Skeletal muscle cell (primary cell): Measurements from ENCODE around the gene PPP2R5D.
"Not testable (repeated sequence)": the region's sequence is repeated elsewhere in the genome, so short reads cannot be mapped to it uniquely, and the experiment has no call there.

ENCODE experiments used
- DNase-seq: peaks from one replicate; pipeline ENCODE4 v3.0.0-alpha.2; 2010; ENCODE audit warnings: low read depth
- H3K4me3 ChIP-seq: 2 replicates; pipeline ENCODE4 v1.5.1; 2011; ENCODE audit warnings: low read depth, mild to moderate bottlenecking, control low read depth, low read length, moderate library complexity

Gene PPP2R5D

DNA sequence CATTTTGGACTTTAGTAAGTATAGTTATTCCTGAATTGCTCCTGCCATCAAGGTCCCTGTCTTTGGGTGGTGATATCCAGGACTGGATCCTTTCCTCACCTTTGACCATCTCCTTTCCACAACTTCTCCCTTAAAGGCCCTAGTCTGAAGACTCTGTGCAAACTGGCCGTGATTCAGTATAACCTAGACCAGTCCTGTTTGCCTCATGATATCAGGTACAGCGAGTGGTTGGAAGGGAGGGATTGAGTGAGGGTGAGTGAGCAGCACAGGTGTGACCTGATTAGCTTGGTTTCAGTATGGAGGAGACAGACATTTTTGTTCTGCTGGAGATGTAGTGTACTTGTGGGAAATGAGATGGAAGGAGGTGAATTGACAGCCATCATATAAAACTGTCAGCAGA is 34.8 kb downstream of the PPP2R5D start:
- H3K4me3 ChIP-seq, result no peak overlapping the region

GRCh38 chr6:43020052-43020705 is 35.8 kb downstream of the PPP2R5D start:
- H3K4me3 ChIP-seq, result no peak overlapping the region
- DNase-seq, result no peak

More for the DNA sequence above, 34.8 kb downstream of the PPP2R5D start:
- no peak for DNase-seq

- DNase-seq, result no peak
- H3K4me3 ChIP-seq, result peak overlapping the region; percentile 98
Observed at GRCh38 chr6:43020847-43021246, 36.5 kb downstream of the PPP2R5D start.

GRCh38 chr6:43021270-43022047 is 37.1 kb downstream of the PPP2R5D start, which contains the start of gene RRP36:
TSS of gene RRP36 (plus strand) at chr6:43021623. CDS start at chr6:43021655, 32 bp downstream.
- H3K4me3 ChIP-seq, result peak within 1 kb of the TSS; percentile 98
- DNase-seq, result no peak

GRCh38 chr6:43024436-43024835 is 40.1 kb downstream of the PPP2R5D start:
- no peak overlapping the region for H3K4me3 ChIP-seq
- DNase-seq, result no peak

DNA sequence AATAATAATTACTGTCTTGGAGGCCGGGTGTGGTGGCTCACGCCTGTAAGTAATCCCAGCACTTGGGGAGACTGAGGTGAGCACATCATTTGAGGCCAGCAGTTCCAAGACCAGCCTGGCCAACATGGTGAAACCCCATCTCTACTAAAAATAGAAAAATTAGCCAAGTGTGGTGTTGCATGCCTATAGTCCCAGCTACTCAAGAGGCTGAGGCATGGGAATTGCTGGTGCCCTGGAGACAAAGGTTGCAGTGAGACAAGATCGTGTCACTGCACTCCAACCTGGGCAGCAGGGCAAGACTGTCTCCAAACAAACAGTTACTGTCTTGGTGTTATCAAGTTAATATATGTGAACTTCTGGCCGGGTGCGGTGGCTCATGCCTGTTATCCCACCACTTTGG is 42.0 kb downstream of the PPP2R5D start:
- H3K4me3 ChIP-seq, result no peak overlapping the region
- DNase-seq, result no peak

DNA sequence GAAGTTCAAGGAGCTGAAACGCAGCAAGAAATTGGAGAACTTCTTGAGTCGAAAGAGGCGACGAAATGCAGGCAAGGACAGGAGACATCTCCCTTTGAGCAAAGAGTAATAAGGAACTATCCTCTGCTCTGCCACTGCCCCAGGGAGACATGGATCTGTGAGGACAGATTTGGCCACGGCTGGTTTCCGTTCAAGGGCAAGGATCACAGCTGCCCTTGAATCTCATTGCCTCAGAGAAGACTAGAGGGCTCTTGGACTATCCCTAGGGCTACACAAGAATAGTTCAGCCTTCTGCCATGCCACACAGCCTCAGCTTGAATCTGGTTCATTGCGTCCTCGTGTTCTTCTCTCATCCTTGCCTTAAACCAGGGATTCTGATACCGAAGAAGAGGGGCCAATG is 44.8 kb downstream of the PPP2R5D start:
- no peak for DNase-seq
- H3K4me3 ChIP-seq, result no peak overlapping the region

GRCh38 chr6:43032326-43032725 is 48.0 kb downstream of the PPP2R5D start:
- no peak for DNase-seq
- no peak overlapping the region for H3K4me3 ChIP-seq

- H3K4me3 ChIP-seq, result no peak overlapping the region
- DNase-seq, result no peak
Observed at GRCh38 chr6:43033496-43034189, 49.3 kb downstream of the PPP2R5D start.

DNA sequence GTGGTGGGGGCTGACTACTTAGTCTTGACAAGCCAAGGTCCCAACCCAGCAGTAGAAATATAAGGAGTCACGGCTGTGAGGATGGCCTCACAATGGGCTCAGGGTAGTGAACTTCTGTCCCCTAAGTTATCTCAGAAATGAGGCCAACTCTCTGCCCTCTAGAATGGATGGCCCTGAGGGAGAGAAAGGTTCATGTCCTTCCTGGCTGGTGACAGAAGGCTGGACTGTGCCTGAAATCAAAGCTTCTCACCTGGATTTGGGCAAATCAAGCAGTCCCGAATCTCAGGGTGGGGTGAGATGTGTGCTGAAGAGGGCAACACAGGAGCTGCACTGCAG is 49.8 kb downstream of the PPP2R5D start:
- H3K4me3 ChIP-seq, result no peak overlapping the region
- no peak for DNase-seq

GRCh38 chr6:43035495-43036194 is 51.3 kb downstream of the PPP2R5D start:
- DNase-seq, result no peak
- no peak overlapping the region for H3K4me3 ChIP-seq

- H3K4me3 ChIP-seq, result no peak overlapping the region
- no peak for DNase-seq
Observed at GRCh38 chr6:43036712-43037111, 52.3 kb downstream of the PPP2R5D start.

- no peak for DNase-seq
- no peak overlapping the region for H3K4me3 ChIP-seq
Observed at GRCh38 chr6:43037197-43037596, 52.8 kb downstream of the PPP2R5D start.

DNA sequence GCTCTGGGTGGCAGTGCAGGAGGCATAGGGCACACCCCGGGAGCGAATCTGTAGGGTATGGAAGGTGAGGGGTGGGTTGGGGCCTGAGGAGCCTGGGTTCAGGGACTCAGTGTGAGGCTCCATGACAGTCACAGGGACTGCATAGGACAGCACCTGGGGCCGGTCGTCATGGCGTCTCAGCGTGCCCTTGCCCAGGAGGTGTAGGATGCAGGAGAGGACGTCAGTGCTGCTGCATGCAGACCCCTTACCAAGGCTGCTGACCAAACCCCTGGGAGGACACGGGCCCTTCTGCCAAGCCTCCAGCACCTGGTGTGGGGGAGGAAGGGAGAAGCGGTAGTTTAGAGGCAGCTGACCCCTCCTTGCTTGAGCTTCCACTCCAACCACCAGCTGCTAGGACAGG is 53.3 kb downstream of the PPP2R5D start:
- H3K4me3 ChIP-seq, result no peak overlapping the region
- DNase-seq, result no peak

GRCh38 chr6:43038727-43039126 is 54.4 kb downstream of the PPP2R5D start:
- no peak for DNase-seq
- H3K4me3 ChIP-seq, result no peak overlapping the region

GRCh38 chr6:43040542-43041257 is 56.3 kb downstream of the PPP2R5D start:
- no peak for DNase-seq
- no peak overlapping the region for H3K4me3 ChIP-seq

- H3K4me3 ChIP-seq, DNase-seq: not testable (repeated sequence)
Observed at GRCh38 chr6:43041475-43041874, 57.1 kb downstream of the PPP2R5D start.

DNA sequence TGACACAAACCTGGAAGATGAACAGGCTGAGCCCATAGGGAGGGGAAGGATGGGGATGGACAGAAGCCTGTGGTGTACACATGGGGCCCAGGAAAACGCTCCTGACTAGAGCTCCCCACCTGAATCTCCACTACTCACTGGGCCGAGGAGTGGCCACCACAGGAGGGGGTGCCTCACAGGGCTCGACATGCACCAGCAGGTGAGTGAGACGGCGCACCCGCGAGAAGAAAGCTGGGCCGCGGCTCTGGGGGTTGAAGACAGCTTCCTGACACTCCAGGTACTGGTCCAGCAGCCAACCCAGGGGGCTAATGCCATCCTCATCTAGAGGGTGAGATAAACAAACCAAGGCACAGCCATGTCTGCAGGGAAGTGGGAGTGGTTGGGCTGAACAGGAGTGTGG is 58.9 kb downstream of the PPP2R5D start:
- H3K4me3 ChIP-seq, result no peak overlapping the region
- no peak for DNase-seq

DNA sequence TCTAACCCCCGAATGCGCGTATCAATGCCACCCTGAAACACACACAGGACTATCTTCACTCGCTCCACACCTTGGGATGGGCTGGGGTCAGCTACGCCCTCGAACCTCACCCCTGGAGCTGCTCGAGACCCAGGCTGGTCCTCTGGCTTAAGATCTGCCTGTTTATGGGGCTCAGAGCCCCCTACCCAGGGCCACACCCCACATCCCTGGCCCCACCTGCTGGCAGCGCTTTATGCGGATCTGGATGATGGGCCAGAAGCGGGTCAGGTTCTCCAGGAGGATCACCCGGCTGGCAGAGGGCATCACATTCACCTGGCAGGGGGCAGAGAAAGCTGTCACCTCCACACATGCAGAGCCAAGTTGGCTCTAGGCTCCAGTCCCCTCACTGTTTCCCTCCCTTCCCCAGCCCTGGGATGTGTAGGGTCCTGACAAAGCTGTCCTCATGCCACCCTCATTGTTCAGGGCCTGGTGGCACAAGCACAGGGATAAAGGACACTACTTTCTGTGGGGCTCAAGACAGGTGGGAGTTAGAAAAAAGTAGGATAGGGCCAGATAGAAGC is 61.1 kb downstream of the PPP2R5D start:
- no peak overlapping the region for H3K4me3 ChIP-seq
- no peak for DNase-seq
